PC-9 (cell line): Measurements from ENCODE around the gene RASA4. TPM values are rescaled to one million over a fixed set of nuclear protein-coding genes. Genes with fewer than 3 reads are reported as not detected.
"Not testable (repeated sequence)": the region's sequence is repeated elsewhere in the genome, so short reads cannot be mapped to it uniquely, and the experiment has no call there.

Experiments used
- BruUV-seq: library from RNA; stranded (reverse); fragments of 400-500 nt; replicated peaks from 2 replicates; lab custom pipeline; 2021; lab: Mats Ljungman, UMichigan
- CTCF ChIA-PET: fragments of 300-600 bp; sonication (Branson Sonifier 250); formaldehyde crosslinking; loops from one replicate; lab custom pipeline; 2022; ENCODE audit warnings: antibody characterized with exemption; lab: Charles Lee
- POLR2A ChIA-PET: fragments of 300-600 bp; sonication (Branson Sonifier 250); formaldehyde crosslinking; loops from one replicate; lab custom pipeline; 2022; ENCODE audit warnings: antibody characterized with exemption; ENCODE audit not compliant: unreplicated experiment; lab: Charles Lee
- DNase-seq, 2 experiments: peaks; one replicate each; pipeline versions ENCODE4 v3.0.0 to v3.0.0-alpha.2; 2015 to 2022; ENCODE audit warnings: mixed read lengths in 1 of 2
- H2AFZ ChIP-seq: fragments of 200-600 bp; sonication (generic); 2 replicates; pipeline ENCODE4 v1.8.1; 2017; ENCODE audit warnings: antibody characterized with exemption
- H3F3A ChIP-seq: fragments of 200-600 bp; sonication (generic); 2 replicates; pipeline ENCODE4 v1.8.1; 2017; ENCODE audit warnings: antibody characterized with exemption, mild to moderate bottlenecking, low read depth; ENCODE audit not compliant: insufficient read depth
- H3K27ac ChIP-seq: fragments of 200-600 bp; sonication (generic); 2 replicates; pipeline ENCODE4 v1.6.1; 2016; ENCODE audit warnings: mixed run types
- H3K27me3 ChIP-seq: fragments of 200-600 bp; sonication (generic); 2 replicates; pipeline ENCODE4 v1.6.1; 2016; ENCODE audit warnings: low read depth, mixed run types; ENCODE audit not compliant: insufficient read depth
- H3K36me3 ChIP-seq: fragments of 200-600 bp; sonication (generic); 2 replicates; pipeline ENCODE4 v1.6.1; 2016; ENCODE audit warnings: low read depth, mixed run types
- H3K4me1 ChIP-seq: fragments of 200-600 bp; sonication (generic); replicated peaks from 2 replicates; pipeline ENCODE4 v1.6.1; 2016; ENCODE audit warnings: mixed run types; ENCODE audit not compliant: insufficient read depth
- H3K4me2 ChIP-seq: fragments of 200-600 bp; sonication (generic); 2 replicates; pipeline ENCODE4 v1.6.1; 2017; ENCODE audit warnings: mixed run types
- H3K4me3 ChIP-seq: fragments of 200-600 bp; sonication (generic); 2 replicates; pipeline ENCODE4 v1.6.1; 2016; ENCODE audit warnings: mixed run types
- H3K79me2 ChIP-seq: fragments of 200-600 bp; sonication (generic); 2 replicates; pipeline ENCODE4 v1.6.1; 2017; ENCODE audit warnings: low read depth, mixed run types
- H3K9me2 ChIP-seq: fragments of 200-600 bp; sonication (generic); 2 replicates; pipeline ENCODE4 v1.8.1; 2017; ENCODE audit warnings: mild to moderate bottlenecking; ENCODE audit not compliant: insufficient read depth
- H3K9me3 ChIP-seq: fragments of 200-600 bp; sonication (generic); 2 replicates; pipeline ENCODE4 v1.8.1; 2016; ENCODE audit warnings: low read depth; ENCODE audit not compliant: insufficient read depth
- H4K20me1 ChIP-seq: fragments of 200-600 bp; sonication (generic); 2 replicates; pipeline ENCODE4 v1.8.1; 2017; ENCODE audit not compliant: insufficient read depth
- intact Hi-C: fragments of 100-400 bp; cut with micrococcal nuclease; formaldehyde crosslinking; loops from one replicate; pipeline ENCODE4 v1.10.0; 2022; ENCODE audit not compliant: unreplicated experiment
- total RNA-seq: library from RNA; stranded (reverse); gene quantifications from 2 replicates; pipeline ENCODE4 v1.2.3, GENCODE V29; 2021

The RASA4 gene
- total RNA-seq, 1 experiment from 2014 or later, result 25.5 TPM

GRCh38 chr7:102543596-102543995 lies 73.0 kb downstream of the RASA4 start, which contains the start of gene UPK3BL2:
Gene UPK3BL2, minus strand, starts transcription at chr7:102543696. Its CDS starts 60 bp downstream, at chr7:102543636.
- BruUV-seq, result not testable (repeated sequence)

GRCh38 chr7:102542771-102543170 lies 73.8 kb downstream of the RASA4 start:
- intact Hi-C loops, DNase-seq, H3K4me3 ChIP-seq, CTCF ChIA-PET, H4K20me1 ChIP-seq, POLR2A ChIA-PET, H3K4me1 ChIP-seq, H2AFZ ChIP-seq, H3K36me3 ChIP-seq, H3K27ac ChIP-seq, H3K4me2 ChIP-seq, H3F3A ChIP-seq, H3K9me3 ChIP-seq, H3K27me3 ChIP-seq, H3K9me2 ChIP-seq, H3K79me2 ChIP-seq: not testable (repeated sequence)
- TSS peak; percentile 1 for BruUV-seq

More at GRCh38 chr7:102543596-102543995, 73.0 kb downstream of the RASA4 start, which contains the start of gene UPK3BL2:
- H4K20me1 ChIP-seq, H3K27me3 ChIP-seq, H3K9me2 ChIP-seq, H3K36me3 ChIP-seq, H2AFZ ChIP-seq, H3K4me3 ChIP-seq, POLR2A ChIA-PET, H3K27ac ChIP-seq, H3K4me2 ChIP-seq, intact Hi-C loops, CTCF ChIA-PET, H3F3A ChIP-seq, H3K4me1 ChIP-seq, H3K79me2 ChIP-seq, DNase-seq, H3K9me3 ChIP-seq: not testable (repeated sequence)

GRCh38 chr7:102542083-102542482 lies 74.5 kb downstream of the RASA4 start:
- H3K79me2 ChIP-seq, CTCF ChIA-PET, H3K9me3 ChIP-seq, POLR2A ChIA-PET, H3K36me3 ChIP-seq, H3F3A ChIP-seq, H4K20me1 ChIP-seq, H3K4me2 ChIP-seq, H3K27me3 ChIP-seq, DNase-seq, intact Hi-C loops, H3K27ac ChIP-seq, H3K4me1 ChIP-seq, H2AFZ ChIP-seq, BruUV-seq, H3K9me2 ChIP-seq, H3K4me3 ChIP-seq: not testable (repeated sequence)

- DNase-seq, H4K20me1 ChIP-seq, H3K79me2 ChIP-seq, POLR2A ChIA-PET, H3K36me3 ChIP-seq, H3F3A ChIP-seq, H3K9me3 ChIP-seq, H3K27ac ChIP-seq, H3K27me3 ChIP-seq, H2AFZ ChIP-seq, H3K4me3 ChIP-seq, H3K4me1 ChIP-seq, H3K9me2 ChIP-seq, H3K4me2 ChIP-seq, intact Hi-C loops, CTCF ChIA-PET, BruUV-seq: not testable (repeated sequence)
Observed at GRCh38 chr7:102540604-102541003, 76.0 kb downstream of the RASA4 start.

GRCh38 chr7:102535062-102535615 lies 81.4 kb downstream of the RASA4 start:
- H3K9me2 ChIP-seq, H3K27me3 ChIP-seq, BruUV-seq, H3K4me2 ChIP-seq, H4K20me1 ChIP-seq, H3K79me2 ChIP-seq, H3F3A ChIP-seq, H3K4me1 ChIP-seq, H3K4me3 ChIP-seq, DNase-seq, intact Hi-C loops, H3K27ac ChIP-seq, H2AFZ ChIP-seq, H3K36me3 ChIP-seq, H3K9me3 ChIP-seq, POLR2A ChIA-PET, CTCF ChIA-PET: not testable (repeated sequence)

GRCh38 chr7:102532127-102532526 lies 84.4 kb downstream of the RASA4 start:
- H2AFZ ChIP-seq, H3K9me3 ChIP-seq, H3K9me2 ChIP-seq, CTCF ChIA-PET, H4K20me1 ChIP-seq, intact Hi-C loops, DNase-seq, H3K79me2 ChIP-seq, H3F3A ChIP-seq, H3K27ac ChIP-seq, H3K36me3 ChIP-seq, H3K27me3 ChIP-seq, BruUV-seq, H3K4me2 ChIP-seq, POLR2A ChIA-PET, H3K4me3 ChIP-seq, H3K4me1 ChIP-seq: not testable (repeated sequence)

GRCh38 chr7:102531583-102531982 lies 85.0 kb downstream of the RASA4 start:
- H3K4me3 ChIP-seq, H2AFZ ChIP-seq, H3K27ac ChIP-seq, H3K27me3 ChIP-seq, H3K4me1 ChIP-seq, H4K20me1 ChIP-seq, intact Hi-C loops, H3K4me2 ChIP-seq, CTCF ChIA-PET, H3K79me2 ChIP-seq, H3K9me3 ChIP-seq, H3K9me2 ChIP-seq, H3K36me3 ChIP-seq, POLR2A ChIA-PET, BruUV-seq, H3F3A ChIP-seq: not testable (repeated sequence)
- peak in 1 of 2 experiments; percentile 73 for DNase-seq
